ENCODE measurements around the gene VCP. TPM values are rescaled to one million over a fixed set of nuclear protein-coding genes. Genes with fewer than 3 reads are reported as not detected.
A peak's percentile ranks its signal among the peaks of the same experiment; 100 is the strongest.

Gene VCP
- total RNA-seq = 254 and 268 TPM in 2 replicates
- long read RNA-seq, full-length matches to known transcripts = 3,853 of 4,277 reads
- long read RNA-seq, partial matches to known transcripts = 241 of 4,277 reads
- long read RNA-seq, other reads (novel, unspliced or antisense) = 183 of 4,277 reads

DNA sequence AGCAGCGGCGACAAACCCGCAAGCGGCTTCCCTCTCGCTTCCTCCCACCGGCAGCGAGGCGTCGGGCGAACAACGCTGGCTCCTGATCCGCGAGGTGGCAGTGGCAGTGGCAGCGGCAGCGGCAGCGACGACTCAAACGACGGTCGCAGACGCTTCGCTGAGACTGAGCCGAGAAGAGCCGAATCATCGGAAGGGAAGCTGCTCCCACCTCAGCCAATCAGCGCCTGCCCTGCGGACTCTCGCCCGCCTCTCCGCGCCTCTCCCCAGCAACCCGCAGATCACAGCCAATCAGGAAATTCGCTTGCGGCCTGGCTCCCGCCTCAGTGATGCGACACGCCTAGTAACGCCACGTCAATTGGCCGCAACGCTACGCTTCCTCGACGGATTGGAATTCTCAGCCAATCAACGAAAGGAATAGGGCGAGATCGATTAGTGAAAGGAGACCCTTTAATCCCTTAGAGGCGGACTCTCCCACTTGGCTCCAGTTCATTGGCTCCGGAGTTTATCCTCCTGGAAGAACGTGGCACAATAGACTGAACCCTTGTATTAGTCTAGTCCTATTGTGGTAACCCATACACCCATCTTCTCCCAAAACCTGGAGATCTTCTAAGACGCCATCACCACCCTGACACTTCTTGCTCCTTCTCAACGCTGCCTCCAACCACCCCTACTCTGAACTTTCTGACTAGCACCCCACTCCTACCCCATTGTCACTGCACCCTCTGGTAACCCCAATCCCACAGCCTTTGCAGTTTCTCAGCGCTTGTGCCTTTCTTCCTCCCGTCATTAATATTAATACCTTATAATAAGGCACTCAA lies at the start of gene VCP:
VCP (minus strand) TSS at position 165 of the 818 bp plus-strand sequence. CDS start 272 bp downstream, outside the sequence.
- no peak for TF ChIP-seq CTCF (IDR thresholded peaks at IDR 0.05)
- H3K27me3 Mint-ChIP-seq (ENCODE audit: unreplicated experiment) = no peaks in the 10 kb centered on the region
- peak; percentile 99 for DNase-seq (ENCODE audit: extremely low spot score, unreplicated experiment)
- peaks cover 39% of the 10 kb centered on the region for H3K4me1 Mint-ChIP-seq (ENCODE audit: unreplicated experiment)
- H3K9me3 Mint-ChIP-seq (ENCODE audit: unreplicated experiment) = no peaks in the 10 kb centered on the region
- peaks cover 12% of the 10 kb centered on the region for H3K36me3 Mint-ChIP-seq (ENCODE audit: unreplicated experiment)
- H3K4me3 Mint-ChIP-seq (ENCODE audit: unreplicated experiment) = peak within 1 kb of the TSS; percentile 91
- H3K27ac Mint-ChIP-seq (ENCODE audit: unreplicated experiment) = peak within 1 kb of the TSS; percentile 97

DNA sequence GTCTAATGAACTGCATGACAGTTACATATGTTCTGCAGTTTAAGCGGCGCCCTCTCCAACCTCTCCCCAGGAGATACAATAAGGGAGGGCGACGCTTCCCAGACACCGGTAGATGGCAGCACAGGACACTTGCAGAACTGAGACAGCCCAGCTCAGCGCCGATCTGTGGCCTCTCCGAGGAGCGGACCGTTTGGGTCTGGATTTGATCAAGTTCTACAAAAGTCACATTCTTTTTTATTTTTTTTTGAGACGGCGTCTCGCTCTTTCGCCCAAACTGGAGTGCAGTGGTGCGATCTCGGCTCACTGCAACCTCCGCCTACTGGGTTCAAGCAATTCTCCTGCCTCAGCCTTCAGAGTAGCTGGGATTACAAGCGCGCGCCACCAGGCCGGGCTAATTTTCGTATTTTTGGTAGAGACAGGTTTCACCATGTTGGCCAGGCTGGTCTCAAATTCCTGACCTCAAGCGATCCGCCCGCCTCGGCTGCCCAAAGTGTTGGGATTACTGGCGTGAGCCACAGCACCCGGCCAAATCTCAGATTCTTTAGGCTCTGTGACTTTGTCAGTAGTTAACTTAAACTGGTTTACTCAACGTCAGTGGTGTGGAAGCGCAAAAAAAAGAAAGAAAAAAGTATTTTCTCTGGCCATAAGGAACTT lies 44.6 kb upstream of the VCP start:
- H3K36me3 Mint-ChIP-seq (ENCODE audit: unreplicated experiment) = no peaks in the 10 kb centered on the region
- H3K9me3 Mint-ChIP-seq (ENCODE audit: unreplicated experiment) = no peaks in the 10 kb centered on the region
- H3K4me3 Mint-ChIP-seq (ENCODE audit: unreplicated experiment) = peak overlapping the region; percentile 92
- H3K27me3 Mint-ChIP-seq (ENCODE audit: unreplicated experiment) = peaks cover 6% of the 10 kb centered on the region
- peak; percentile 97 for TF ChIP-seq CTCF (IDR thresholded peaks at IDR 0.05)
- peak; percentile 95 for DNase-seq (ENCODE audit: extremely low spot score, unreplicated experiment)
- H3K4me1 Mint-ChIP-seq (ENCODE audit: unreplicated experiment) = peaks cover 37% of the 10 kb centered on the region
- H3K27ac Mint-ChIP-seq (ENCODE audit: unreplicated experiment) = peak overlapping the region; percentile 99

DNA sequence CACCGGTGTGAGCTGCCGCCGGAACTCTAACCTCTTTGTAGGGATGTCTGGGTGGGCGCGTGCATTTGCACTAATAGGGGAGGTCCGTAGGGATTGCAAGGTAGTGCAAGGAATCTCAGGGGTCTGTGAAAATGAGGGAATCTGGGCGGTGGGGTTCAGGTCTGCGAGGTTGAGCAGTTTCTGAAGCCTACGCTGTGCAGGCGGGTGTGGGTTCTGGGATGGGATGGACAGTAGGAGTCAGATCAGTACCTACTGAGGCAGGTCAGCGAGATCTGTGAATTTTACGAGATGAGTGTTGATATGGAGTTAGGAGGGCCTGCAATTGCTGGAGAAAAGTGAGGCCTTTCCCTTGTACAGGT lies 44.1 kb upstream of the VCP start:
- TF ChIP-seq CTCF (IDR thresholded peaks at IDR 0.05) = no peak
- Mint-ChIP-seq H3K27ac (ENCODE audit: unreplicated experiment) (peak overlapping the region; percentile 99), H3K27me3 (ENCODE audit: unreplicated experiment) (peaks cover 5% of the 10 kb centered on the region), H3K9me3 (ENCODE audit: unreplicated experiment) (no peaks in the 10 kb centered on the region), H3K36me3 (ENCODE audit: unreplicated experiment) (no peaks in the 10 kb centered on the region), H3K4me3 (ENCODE audit: unreplicated experiment) (peak overlapping the region; percentile 92), H3K4me1 (ENCODE audit: unreplicated experiment) (peaks cover 41% of the 10 kb centered on the region)
- DNase-seq (ENCODE audit: extremely low spot score, unreplicated experiment) = no peak

DNA sequence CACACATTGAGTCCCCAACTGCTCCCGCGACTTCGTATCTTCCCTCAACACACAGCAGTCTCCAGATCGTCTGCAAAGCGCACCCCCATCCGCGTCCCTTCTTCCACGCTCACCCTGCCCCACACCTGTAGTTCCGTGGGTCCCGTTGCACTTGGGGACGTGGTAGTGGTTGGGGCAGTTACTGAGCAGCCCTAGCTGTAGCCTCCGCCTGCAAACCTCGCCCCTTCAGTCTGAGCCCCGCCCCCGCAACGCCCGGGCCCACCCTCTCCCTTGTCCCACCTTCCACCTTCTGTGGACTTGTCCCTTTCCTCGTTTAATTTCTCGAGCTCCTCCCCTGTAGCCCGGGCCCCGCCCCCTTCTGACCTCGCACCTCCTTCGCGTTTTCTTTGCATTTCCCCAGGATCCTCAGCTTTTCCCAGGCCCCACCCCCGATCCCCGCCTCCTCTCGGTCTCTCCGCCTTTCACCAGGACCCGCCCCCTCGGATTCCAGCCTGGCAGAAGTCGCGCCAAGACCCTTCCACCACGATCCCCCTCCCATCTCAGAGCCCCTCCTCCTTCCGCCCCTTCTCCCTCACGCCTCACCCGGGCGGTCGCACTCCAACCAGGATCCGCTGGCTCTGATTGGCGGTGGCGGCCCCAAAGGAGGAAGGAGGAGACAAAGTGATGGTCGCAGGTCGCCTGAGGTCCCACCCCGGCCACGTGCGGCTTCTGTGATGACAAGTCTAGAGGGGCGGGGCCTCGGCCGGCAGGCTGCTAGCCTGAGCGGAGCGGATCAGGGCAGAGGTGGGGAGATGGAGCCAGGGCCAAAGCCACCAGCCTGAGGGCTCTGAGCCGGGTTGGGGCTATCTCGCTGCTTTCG lies 43.5 kb upstream of the VCP start, which contains the start of gene ATOSB:
ATOSB (minus strand) TSS at position 183 of the 859 bp plus-strand sequence. CDS start 7,588 bp downstream, outside the sequence.
- Mint-ChIP-seq H3K4me3 (ENCODE audit: unreplicated experiment) (peak within 1 kb of the TSS; percentile 92), H3K36me3 (ENCODE audit: unreplicated experiment) (no peaks in the 10 kb centered on the region), H3K27ac (ENCODE audit: unreplicated experiment) (peak within 1 kb of the TSS; percentile 99), H3K9me3 (ENCODE audit: unreplicated experiment) (no peaks in the 10 kb centered on the region), H3K4me1 (ENCODE audit: unreplicated experiment) (peaks cover 44% of the 10 kb centered on the region), H3K27me3 (ENCODE audit: unreplicated experiment) (peaks cover 2% of the 10 kb centered on the region)
- TF ChIP-seq CTCF (IDR thresholded peaks at IDR 0.05) = no peak
- peak; percentile 99 for DNase-seq (ENCODE audit: extremely low spot score, unreplicated experiment)

Data from osteocyte (in vitro differentiated cells).